Stomach smooth muscle (tissue), 2 donors: ENCODE measurements around the gene CXCL6.

Source experiments
- H3K27ac ChIP-seq: one replicate; pipeline ENCODE4 v1.7.0; 2013; ENCODE audit warnings: mild to moderate bottlenecking, low read length, inconsistent platforms
- H3K27me3 ChIP-seq, 2 donors: one replicate each; pipeline ENCODE4 v1.7.0; 2013; ENCODE audit warnings: low read length in 2 of 2; ENCODE audit not compliant: insufficient read depth in 2 of 2, control insufficient read depth in 1 of 2
- H3K36me3 ChIP-seq, 2 donors: one replicate each; pipeline ENCODE4 v1.7.0; 2013; ENCODE audit warnings: low read length in 2 of 2; ENCODE audit not compliant: control insufficient read depth in 2 of 2, insufficient read depth in 2 of 2
- H3K4me1 ChIP-seq: one replicate; pipeline ENCODE4 v1.7.0; 2013; ENCODE audit warnings: low read length; ENCODE audit not compliant: control insufficient read depth, insufficient read depth
- H3K4me3 ChIP-seq, 2 donors: one replicate each; pipeline ENCODE4 v1.7.0; 2013; ENCODE audit warnings: low read length in 2 of 2
- H3K9ac ChIP-seq, 2 donors: one replicate each; pipeline ENCODE4 v1.7.0; 2013; ENCODE audit warnings: low read length in 2 of 2, mild to moderate bottlenecking in 1 of 2
- H3K9me3 ChIP-seq, 2 donors: one replicate each; pipeline ENCODE4 v1.7.0; 2013; ENCODE audit warnings: low read length in 2 of 2; ENCODE audit not compliant: control insufficient read depth in 2 of 2
- donor health status: healthy.
- donor health status: Pancreatic carcinoma.

The CXCL6 gene

DNA sequence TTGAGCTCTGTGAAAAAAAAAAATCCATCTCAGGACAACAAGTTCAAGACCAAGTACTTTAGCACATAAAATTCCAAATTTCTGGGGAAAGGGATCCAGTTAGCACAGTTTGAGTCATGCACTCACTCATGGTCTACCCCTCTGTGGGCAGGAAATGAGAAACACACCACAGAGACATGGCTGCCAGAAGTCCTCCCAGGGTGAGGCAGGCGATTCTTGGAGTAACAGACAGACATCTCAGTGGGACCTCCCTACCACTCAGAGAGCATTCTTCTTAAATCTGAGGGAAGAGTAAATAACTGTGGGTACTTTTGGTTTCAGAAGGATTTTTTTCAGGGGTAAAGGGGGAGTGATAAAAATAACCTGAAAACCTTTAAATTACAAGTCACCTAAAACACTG, 46.8 kb downstream of the CXCL6 start:
- Histone ChIP-seq H3K4me3 (no peak overlapping the region), H3K27me3 (no peaks in the 10 kb centered on the region), H3K4me1 (no peaks in the 10 kb centered on the region), H3K27ac (no peak overlapping the region), H3K36me3 (no peaks in the 10 kb centered on the region), H3K9me3 (no peaks in the 10 kb centered on the region), H3K9ac (no peak overlapping the region)

- no peaks in the 10 kb centered on the region for H3K4me1 ChIP-seq
- H3K9ac ChIP-seq: no peak overlapping the region
- H3K27ac ChIP-seq: no peak overlapping the region
- no peaks in the 10 kb centered on the region for H3K9me3 ChIP-seq
- H3K27me3 ChIP-seq: no peaks in the 10 kb centered on the region
- no peaks in the 10 kb centered on the region for H3K36me3 ChIP-seq
- no peak overlapping the region for H3K4me3 ChIP-seq
These were observed 49.2 kb downstream of the CXCL6 start for GRCh38 chr4:73885574-73886267.
